Lower leg skin (tissue), 3 donors: ENCODE data around the gene IQCK.

ENCODE experiments used
- CTCF ChIP-seq, 3 donors: fragments of 450-650 bp; IDR thresholded peaks; one replicate each; pipeline ENCODE4 v1.5.1; 2016; ENCODE audit warnings: antibody characterized with exemption in 3 of 3, mild to moderate bottlenecking in 3 of 3, moderate library complexity in 2 of 3
- POLR2A ChIP-seq, 2 donors: fragments of 450-650 bp; IDR thresholded peaks; one replicate each; pipeline ENCODE4 v1.6.1; 2016 to 2017; ENCODE audit warnings: antibody characterized with exemption in 2 of 2, mild to moderate bottlenecking in 1 of 2, moderate library complexity in 1 of 2

GRCh38 chr16:19822533-19822932, 104.5 kb downstream of the IQCK start:
- TF ChIP-seq CTCF (IDR thresholded peaks at IDR 0.05), result no peak
- TF ChIP-seq POLR2A (IDR thresholded peaks at IDR 0.05), result no peak
